ENCODE results near the gene SMC5.

DNA sequence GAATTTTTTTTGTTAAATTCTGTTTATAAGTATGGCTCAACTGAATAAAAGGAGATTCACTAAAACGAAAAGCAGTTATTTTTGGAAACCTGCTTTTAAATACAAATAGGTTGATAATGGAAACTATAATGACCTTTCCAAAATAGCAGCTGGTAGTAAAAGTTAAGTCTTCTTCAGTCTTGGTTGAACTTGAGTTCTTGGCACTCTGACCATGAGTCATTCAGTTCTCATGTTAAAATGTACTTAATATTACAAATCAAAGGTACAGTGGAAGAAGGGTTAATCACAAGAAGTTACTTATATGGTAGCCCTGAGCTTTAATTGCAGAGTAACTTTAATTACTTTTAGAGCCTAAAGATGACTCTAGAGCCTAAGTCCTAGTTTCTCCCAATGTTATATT is 93.6 kb downstream of the SMC5 start:
- TF ChIP-seq, protein P1, sequence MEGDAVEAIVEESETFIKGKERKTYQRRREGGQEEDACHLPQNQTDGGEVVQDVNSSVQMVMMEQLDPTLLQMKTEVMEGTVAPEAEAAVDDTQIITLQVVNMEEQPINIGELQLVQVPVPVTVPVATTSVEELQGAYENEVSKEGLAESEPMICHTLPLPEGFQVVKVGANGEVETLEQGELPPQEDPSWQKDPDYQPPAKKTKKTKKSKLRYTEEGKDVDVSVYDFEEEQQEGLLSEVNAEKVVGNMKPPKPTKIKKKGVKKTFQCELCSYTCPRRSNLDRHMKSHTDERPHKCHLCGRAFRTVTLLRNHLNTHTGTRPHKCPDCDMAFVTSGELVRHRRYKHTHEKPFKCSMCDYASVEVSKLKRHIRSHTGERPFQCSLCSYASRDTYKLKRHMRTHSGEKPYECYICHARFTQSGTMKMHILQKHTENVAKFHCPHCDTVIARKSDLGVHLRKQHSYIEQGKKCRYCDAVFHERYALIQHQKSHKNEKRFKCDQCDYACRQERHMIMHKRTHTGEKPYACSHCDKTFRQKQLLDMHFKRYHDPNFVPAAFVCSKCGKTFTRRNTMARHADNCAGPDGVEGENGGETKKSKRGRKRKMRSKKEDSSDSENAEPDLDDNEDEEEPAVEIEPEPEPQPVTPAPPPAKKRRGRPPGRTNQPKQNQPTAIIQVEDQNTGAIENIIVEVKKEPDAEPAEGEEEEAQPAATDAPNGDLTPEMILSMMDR (IDR thresholded peaks at IDR 0.05) = no peak
- no peak for TF ChIP-seq POLR2A (IDR thresholded peaks at IDR 0.05; ENCODE audit: low read depth)

Data from esophagus muscularis mucosa (tissue), 3 donors.